K562 (cell line): ENCODE measurements around the gene ACTN3. TPM values are rescaled to one million over a fixed set of nuclear protein-coding genes. Genes with fewer than 3 reads are reported as not detected.

Experiments used
- CEBPG ChIP-seq, 3 experiments: fragments of 200-800 bp in 1 of 3; sonication (Bioruptor generic) in 1 of 3; sonication (generic) in 1 of 3; formaldehyde crosslinking in 1 of 3; IDR thresholded peaks in 2 of 3; conservative IDR thresholded peaks in 1 of 3; 2 replicates each; pipeline versions ENCODE4 v1.6.1 to v1.8.0; 2016 to 2022; ENCODE audit warnings: missing compliant biosample characterization in 2 of 3, missing genetic modification characterization in 2 of 3, mild to moderate bottlenecking in 1 of 3, missing genetic modification reagents in 1 of 3
- DMBX1 ChIP-seq: fragments of 250-450 bp; sonication (Bioruptor Pico); IDR thresholded peaks from 2 replicates; pipeline ENCODE4 v1.8.0; 2022; ENCODE audit warnings: inconsistent platforms, mild to moderate bottlenecking, moderate library complexity, borderline replicate concordance
- E2F6 ChIP-seq, 2 experiments: IDR thresholded peaks; 2 replicates each; pipeline ENCODE4 v1.6.1; 2011; ENCODE audit warnings: borderline replicate concordance in 1 of 2, control low read depth in 1 of 2, low read depth in 1 of 2, low read length in 1 of 2, mild to moderate bottlenecking in 1 of 2, mixed read lengths in 1 of 2, moderate library complexity in 1 of 2; ENCODE audit not compliant: insufficient read depth in 1 of 2, insufficient read length in 1 of 2, poor library complexity in 1 of 2, severe bottlenecking in 1 of 2; ENCODE audit errors: extremely low read depth in 1 of 2
- HNRNPLL ChIP-seq: fragments of 200-400 bp; formaldehyde crosslinking; IDR thresholded peaks from 2 replicates; pipeline ENCODE4 v1.6.1; 2017; ENCODE audit warnings: low read length, low read depth, mild to moderate bottlenecking; ENCODE audit not compliant: poor library complexity, severe bottlenecking
- HNRNPUL1 ChIP-seq: fragments of 200-400 bp; formaldehyde crosslinking; IDR thresholded peaks from 2 replicates; pipeline ENCODE4 v1.6.1; 2017; ENCODE audit warnings: low read length
- HSF4 ChIP-seq: fragments of 250-450 bp; sonication (Bioruptor Pico); IDR thresholded peaks from 2 replicates; pipeline ENCODE4 v2.1.2; 2022; ENCODE audit warnings: mild to moderate bottlenecking, moderate library complexity, borderline replicate concordance
- NBN ChIP-seq: fragments of 450-650 bp; IDR thresholded peaks from 2 replicates; pipeline ENCODE4 v1.6.1; 2016; ENCODE audit warnings: low read depth, mild to moderate bottlenecking
- PATZ1 ChIP-seq: fragments of 250-450 bp; sonication (Bioruptor Pico); IDR thresholded peaks from 2 replicates; pipeline ENCODE4 v1.5.0; 2020; ENCODE audit warnings: mild to moderate bottlenecking, borderline replicate concordance
- RBM15 ChIP-seq: fragments of 200-400 bp; formaldehyde crosslinking; IDR thresholded peaks from 2 replicates; pipeline ENCODE4 v1.6.1; 2018; ENCODE audit warnings: mild to moderate bottlenecking, low read length, moderate library complexity; ENCODE audit not compliant: insufficient read depth
- SFPQ ChIP-seq: fragments of 200-400 bp; formaldehyde crosslinking; IDR thresholded peaks from 2 replicates; pipeline ENCODE4 v1.6.1; 2017; ENCODE audit warnings: mild to moderate bottlenecking, low read depth, low read length, moderate library complexity
- SMAD1 ChIP-seq: fragments of 150-350 bp; IDR thresholded peaks from 2 replicates; pipeline ENCODE4 v1.6.1; 2014; ENCODE audit warnings: low read length, low read depth; ENCODE audit not compliant: partially characterized antibody
- THAP7 ChIP-seq: fragments of 250-450 bp; sonication (Bioruptor Pico); IDR thresholded peaks from 2 replicates; pipeline ENCODE4 v1.5.0; 2021
- THRA ChIP-seq: fragments of 450-650 bp; IDR thresholded peaks from 2 replicates; pipeline ENCODE4 v1.6.1; 2017; ENCODE audit warnings: mild to moderate bottlenecking, moderate library complexity
- ZNF140 ChIP-seq: fragments of 250-450 bp; sonication (Bioruptor Pico); IDR thresholded peaks from 2 replicates; pipeline ENCODE4 v1.8.0; 2021; ENCODE audit warnings: moderate library complexity, mild to moderate bottlenecking, inconsistent platforms
- ZNF280A ChIP-seq: fragments of 450-650 bp; IDR thresholded peaks from 2 replicates; pipeline ENCODE4 v1.6.1; 2018; ENCODE audit warnings: mild to moderate bottlenecking, low read depth; ENCODE audit not compliant: partially characterized antibody
- ZNF436 ChIP-seq: fragments of 250-450, 450-650 bp; sonication (Bioruptor Pico); formaldehyde crosslinking; IDR thresholded peaks from 2 replicates; pipeline ENCODE4 v1.7.0; 2020; ENCODE audit warnings: mild to moderate bottlenecking
- ZSCAN29 ChIP-seq: fragments of 450-650 bp; IDR thresholded peaks from 2 replicates; pipeline ENCODE4 v1.6.1; 2017
- polyA plus RNA-seq, 8 experiments: library from polyadenylated mRNA; depleted of rRNA in 4 of 8; stranded (reverse) in 5 of 8; unstranded in 3 of 8; fragments of >200 nt; fragmentation: Nextera tagmentation in 2 of 8; fragmentation: Illumina TruSeq in 1 of 8; extraction: Ambion mirVana in 2 of 8; extraction: Trizol in 1 of 8; gene quantifications; 2 replicates each; pipeline versions ENCODE4 v1.2.1 to v1.2.3, GENCODE V29; 2011 to 2014; ENCODE audit warnings: inconsistent platforms in 1 of 8, missing spikeins in 1 of 8
- total RNA-seq, 7 experiments: library from RNA; depleted of rRNA in 6 of 7; stranded (reverse); fragments of >200 nt in 6 of 7; fragmentation: Illumina TruSeq in 2 of 7; extraction: Trizol in 2 of 7; gene quantifications; 2 replicates each; pipeline versions ENCODE4 v1.2.1 to v1.2.3, GENCODE V29; 2011 to 2021; ENCODE audit warnings: low replicate concordance in 1 of 7

ACTN3 gene
- total and polyA plus RNA-seq, 9 of the 15 experiments (the other 6 are each of a cell fraction or from before 2014, with no cell fraction given), result not detected

GRCh38 chr11:66510271-66510989 is 36.3 kb upstream of the ACTN3 start, which contains the start of gene BBS1 (continued):
- TF ChIP-seq PATZ1 (CRISPR knock-in tag), result no peak
- TF ChIP-seq ZNF436, result no peak
- no peak for TF ChIP-seq DMBX1 (CRISPR knock-in tag)
- TF ChIP-seq E2F6 (IDR thresholded peaks at IDR 0.05; ENCODE audit: borderline replicate concordance in 1 of 2, extremely low read depth in 1 of 2, insufficient read depth in 1 of 2, insufficient read length in 1 of 2, low read depth in 1 of 2, low read length in 1 of 2, poor library complexity in 1 of 2, severe bottlenecking in 1 of 2), result no peak
- TF ChIP-seq CEBPG (CRISPR knock-in tag; IDR thresholded peaks at IDR 0.05), result no peak
- TF ChIP-seq CEBPG (tag; conservative IDR thresholded peaks at IDR 0.05 in 1 of 2, IDR thresholded peaks at IDR 0.05 in 1 of 2), result no peak
- TF ChIP-seq ZNF280A, result no peak
- TF ChIP-seq NBN, result no peak
- TF ChIP-seq HNRNPUL1, result no peak
- TF ChIP-seq ZSCAN29, result no peak
- no peak for TF ChIP-seq THRA
- no peak for TF ChIP-seq SMAD1
- TF ChIP-seq HSF4 (CRISPR knock-in tag), result no peak
- peak; percentile 56 for TF ChIP-seq HNRNPLL
- TF ChIP-seq RBM15, result no peak
- no peak for TF ChIP-seq THAP7 (CRISPR knock-in tag)
- TF ChIP-seq ZNF140 (CRISPR knock-in tag), result no peak
- TF ChIP-seq SFPQ, result no peak
